ENCODE results near the gene CARS1. TPM values are rescaled to one million over a fixed set of nuclear protein-coding genes. Genes with fewer than 3 reads are reported as not detected.

The CARS1 gene
- total and polyA plus RNA-seq, 2 experiments from 2014 or later = 72.9 to 95.9 TPM

DNA sequence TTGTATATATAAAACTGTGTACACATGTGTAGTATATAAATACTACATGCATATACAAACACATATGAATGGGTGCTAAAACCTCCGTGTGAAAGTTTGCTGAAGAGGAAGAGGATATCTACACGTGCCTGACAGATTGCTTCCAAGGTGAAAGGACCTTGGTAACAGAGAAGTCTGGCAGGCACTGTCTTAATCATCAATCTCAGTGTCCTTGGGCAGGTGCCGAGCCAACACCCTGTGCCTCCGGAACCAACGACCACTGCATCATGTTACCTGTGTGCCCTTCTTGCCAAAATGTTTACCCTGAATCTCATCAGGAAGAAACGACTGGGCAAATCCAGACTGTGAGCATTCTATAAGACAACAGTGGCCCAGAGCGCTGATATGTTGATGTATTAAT lies 80.1 kb downstream of the CARS1 start:
- peaks cover 66% of the 10 kb centered on the region for H3K36me3 Mint-ChIP-seq (ENCODE audit: low read depth)
- no peak overlapping the region for H3K27ac Mint-ChIP-seq
- H3K4me1 ChIP-seq (ENCODE audit: insufficient read depth) = no peaks in the 10 kb centered on the region
- H3K4me3 Mint-ChIP-seq = no peak overlapping the region
- no peak for TF ChIP-seq JUNB (IDR thresholded peaks at IDR 0.05; ENCODE audit: unreplicated experiment)
- TF ChIP-seq, protein P1, sequence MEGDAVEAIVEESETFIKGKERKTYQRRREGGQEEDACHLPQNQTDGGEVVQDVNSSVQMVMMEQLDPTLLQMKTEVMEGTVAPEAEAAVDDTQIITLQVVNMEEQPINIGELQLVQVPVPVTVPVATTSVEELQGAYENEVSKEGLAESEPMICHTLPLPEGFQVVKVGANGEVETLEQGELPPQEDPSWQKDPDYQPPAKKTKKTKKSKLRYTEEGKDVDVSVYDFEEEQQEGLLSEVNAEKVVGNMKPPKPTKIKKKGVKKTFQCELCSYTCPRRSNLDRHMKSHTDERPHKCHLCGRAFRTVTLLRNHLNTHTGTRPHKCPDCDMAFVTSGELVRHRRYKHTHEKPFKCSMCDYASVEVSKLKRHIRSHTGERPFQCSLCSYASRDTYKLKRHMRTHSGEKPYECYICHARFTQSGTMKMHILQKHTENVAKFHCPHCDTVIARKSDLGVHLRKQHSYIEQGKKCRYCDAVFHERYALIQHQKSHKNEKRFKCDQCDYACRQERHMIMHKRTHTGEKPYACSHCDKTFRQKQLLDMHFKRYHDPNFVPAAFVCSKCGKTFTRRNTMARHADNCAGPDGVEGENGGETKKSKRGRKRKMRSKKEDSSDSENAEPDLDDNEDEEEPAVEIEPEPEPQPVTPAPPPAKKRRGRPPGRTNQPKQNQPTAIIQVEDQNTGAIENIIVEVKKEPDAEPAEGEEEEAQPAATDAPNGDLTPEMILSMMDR (conservative IDR thresholded peaks at IDR 0.05; ENCODE audit: low read depth in 2 of 2) = no peak
- TF ChIP-seq ZNF331 (CRISPR knock-in tag; IDR thresholded peaks at IDR 0.05; ENCODE audit: low read depth) = no peak
- no peak for TF ChIP-seq CREB1 (CRISPR knock-in tag; IDR thresholded peaks at IDR 0.05; ENCODE audit: low read depth)
- TF ChIP-seq EZH2phosphoT487 (IDR thresholded peaks at IDR 0.05; ENCODE audit: unreplicated experiment) = no peak
- TF ChIP-seq EZH2 (IDR thresholded peaks at IDR 0.05; ENCODE audit: low read depth, unreplicated experiment) = no peak
- TF ChIP-seq, protein P2, sequence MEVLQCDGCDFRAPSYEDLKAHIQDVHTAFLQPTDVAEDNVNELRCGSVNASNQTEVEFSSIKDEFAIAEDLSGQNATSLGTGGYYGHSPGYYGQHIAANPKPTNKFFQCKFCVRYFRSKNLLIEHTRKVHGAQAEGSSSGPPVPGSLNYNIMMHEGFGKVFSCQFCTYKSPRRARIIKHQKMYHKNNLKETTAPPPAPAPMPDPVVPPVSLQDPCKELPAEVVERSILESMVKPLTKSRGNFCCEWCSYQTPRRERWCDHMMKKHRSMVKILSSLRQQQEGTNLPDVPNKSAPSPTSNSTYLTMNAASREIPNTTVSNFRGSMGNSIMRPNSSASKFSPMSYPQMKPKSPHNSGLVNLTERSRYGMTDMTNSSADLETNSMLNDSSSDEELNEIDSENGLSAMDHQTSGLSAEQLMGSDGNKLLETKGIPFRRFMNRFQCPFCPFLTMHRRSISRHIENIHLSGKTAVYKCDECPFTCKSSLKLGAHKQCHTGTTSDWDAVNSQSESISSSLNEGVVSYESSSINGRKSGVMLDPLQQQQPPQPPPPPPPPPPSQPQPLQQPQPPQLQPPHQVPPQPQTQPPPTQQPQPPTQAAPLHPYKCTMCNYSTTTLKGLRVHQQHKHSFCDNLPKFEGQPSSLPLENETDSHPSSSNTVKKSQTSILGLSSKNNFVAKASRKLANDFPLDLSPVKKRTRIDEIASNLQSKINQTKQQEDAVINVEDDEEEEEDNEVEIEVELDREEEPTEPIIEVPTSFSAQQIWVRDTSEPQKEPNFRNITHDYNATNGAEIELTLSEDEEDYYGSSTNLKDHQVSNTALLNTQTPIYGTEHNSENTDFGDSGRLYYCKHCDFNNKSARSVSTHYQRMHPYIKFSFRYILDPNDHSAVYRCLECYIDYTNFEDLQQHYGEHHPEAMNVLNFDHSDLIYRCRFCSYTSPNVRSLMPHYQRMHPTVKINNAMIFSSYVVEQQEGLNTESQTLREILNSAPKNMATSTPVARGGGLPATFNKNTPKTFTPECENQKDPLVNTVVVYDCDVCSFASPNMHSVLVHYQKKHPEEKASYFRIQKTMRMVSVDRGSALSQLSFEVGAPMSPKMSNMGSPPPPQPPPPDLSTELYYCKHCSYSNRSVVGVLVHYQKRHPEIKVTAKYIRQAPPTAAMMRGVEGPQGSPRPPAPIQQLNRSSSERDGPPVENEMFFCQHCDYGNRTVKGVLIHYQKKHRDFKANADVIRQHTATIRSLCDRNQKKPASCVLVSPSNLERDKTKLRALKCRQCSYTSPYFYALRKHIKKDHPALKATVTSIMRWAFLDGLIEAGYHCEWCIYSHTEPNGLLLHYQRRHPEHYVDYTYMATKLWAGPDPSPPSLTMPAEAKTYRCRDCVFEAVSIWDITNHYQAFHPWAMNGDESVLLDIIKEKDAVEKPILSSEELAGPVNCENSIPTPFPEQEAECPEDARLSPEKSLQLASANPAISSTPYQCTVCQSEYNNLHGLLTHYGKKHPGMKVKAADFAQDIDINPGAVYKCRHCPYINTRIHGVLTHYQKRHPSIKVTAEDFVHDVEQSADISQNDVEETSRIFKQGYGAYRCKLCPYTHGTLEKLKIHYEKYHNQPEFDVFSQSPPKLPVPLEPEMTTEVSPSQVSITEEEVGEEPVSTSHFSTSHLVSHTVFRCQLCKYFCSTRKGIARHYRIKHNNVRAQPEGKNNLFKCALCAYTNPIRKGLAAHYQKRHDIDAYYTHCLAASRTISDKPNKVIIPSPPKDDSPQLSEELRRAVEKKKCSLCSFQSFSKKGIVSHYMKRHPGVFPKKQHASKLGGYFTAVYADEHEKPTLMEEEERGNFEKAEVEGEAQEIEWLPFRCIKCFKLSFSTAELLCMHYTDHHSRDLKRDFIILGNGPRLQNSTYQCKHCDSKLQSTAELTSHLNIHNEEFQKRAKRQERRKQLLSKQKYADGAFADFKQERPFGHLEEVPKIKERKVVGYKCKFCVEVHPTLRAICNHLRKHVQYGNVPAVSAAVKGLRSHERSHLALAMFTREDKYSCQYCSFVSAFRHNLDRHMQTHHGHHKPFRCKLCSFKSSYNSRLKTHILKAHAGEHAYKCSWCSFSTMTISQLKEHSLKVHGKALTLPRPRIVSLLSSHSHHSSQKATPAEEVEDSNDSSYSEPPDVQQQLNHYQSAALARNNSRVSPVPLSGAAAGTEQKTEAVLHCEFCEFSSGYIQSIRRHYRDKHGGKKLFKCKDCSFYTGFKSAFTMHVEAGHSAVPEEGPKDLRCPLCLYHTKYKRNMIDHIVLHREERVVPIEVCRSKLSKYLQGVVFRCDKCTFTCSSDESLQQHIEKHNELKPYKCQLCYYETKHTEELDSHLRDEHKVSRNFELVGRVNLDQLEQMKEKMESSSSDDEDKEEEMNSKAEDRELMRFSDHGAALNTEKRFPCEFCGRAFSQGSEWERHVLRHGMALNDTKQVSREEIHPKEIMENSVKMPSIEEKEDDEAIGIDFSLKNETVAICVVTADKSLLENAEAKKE (CRISPR knock-in tag; IDR thresholded peaks at IDR 0.05) = no peak
- TF ChIP-seq POLR2AphosphoS5 (IDR thresholded peaks at IDR 0.05; ENCODE audit: low read depth) = no peak
- TF ChIP-seq, protein P3, sequence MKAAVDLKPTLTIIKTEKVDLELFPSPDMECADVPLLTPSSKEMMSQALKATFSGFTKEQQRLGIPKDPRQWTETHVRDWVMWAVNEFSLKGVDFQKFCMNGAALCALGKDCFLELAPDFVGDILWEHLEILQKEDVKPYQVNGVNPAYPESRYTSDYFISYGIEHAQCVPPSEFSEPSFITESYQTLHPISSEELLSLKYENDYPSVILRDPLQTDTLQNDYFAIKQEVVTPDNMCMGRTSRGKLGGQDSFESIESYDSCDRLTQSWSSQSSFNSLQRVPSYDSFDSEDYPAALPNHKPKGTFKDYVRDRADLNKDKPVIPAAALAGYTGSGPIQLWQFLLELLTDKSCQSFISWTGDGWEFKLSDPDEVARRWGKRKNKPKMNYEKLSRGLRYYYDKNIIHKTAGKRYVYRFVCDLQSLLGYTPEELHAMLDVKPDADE (IDR thresholded peaks at IDR 0.05) = no peak
- TF ChIP-seq STAT1 (IDR thresholded peaks at IDR 0.05; ENCODE audit: unreplicated experiment) = no peak
- TF ChIP-seq, protein P4, sequence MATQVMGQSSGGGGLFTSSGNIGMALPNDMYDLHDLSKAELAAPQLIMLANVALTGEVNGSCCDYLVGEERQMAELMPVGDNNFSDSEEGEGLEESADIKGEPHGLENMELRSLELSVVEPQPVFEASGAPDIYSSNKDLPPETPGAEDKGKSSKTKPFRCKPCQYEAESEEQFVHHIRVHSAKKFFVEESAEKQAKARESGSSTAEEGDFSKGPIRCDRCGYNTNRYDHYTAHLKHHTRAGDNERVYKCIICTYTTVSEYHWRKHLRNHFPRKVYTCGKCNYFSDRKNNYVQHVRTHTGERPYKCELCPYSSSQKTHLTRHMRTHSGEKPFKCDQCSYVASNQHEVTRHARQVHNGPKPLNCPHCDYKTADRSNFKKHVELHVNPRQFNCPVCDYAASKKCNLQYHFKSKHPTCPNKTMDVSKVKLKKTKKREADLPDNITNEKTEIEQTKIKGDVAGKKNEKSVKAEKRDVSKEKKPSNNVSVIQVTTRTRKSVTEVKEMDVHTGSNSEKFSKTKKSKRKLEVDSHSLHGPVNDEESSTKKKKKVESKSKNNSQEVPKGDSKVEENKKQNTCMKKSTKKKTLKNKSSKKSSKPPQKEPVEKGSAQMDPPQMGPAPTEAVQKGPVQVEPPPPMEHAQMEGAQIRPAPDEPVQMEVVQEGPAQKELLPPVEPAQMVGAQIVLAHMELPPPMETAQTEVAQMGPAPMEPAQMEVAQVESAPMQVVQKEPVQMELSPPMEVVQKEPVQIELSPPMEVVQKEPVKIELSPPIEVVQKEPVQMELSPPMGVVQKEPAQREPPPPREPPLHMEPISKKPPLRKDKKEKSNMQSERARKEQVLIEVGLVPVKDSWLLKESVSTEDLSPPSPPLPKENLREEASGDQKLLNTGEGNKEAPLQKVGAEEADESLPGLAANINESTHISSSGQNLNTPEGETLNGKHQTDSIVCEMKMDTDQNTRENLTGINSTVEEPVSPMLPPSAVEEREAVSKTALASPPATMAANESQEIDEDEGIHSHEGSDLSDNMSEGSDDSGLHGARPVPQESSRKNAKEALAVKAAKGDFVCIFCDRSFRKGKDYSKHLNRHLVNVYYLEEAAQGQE (IDR thresholded peaks at IDR 0.05; ENCODE audit: unreplicated experiment) = no peak
- no peaks in the 10 kb centered on the region for H3K27me3 ChIP-seq (ENCODE audit: insufficient read depth)
- no peak for DNase-seq (ENCODE audit: low spot score)
- H3K9me3 Mint-ChIP-seq = no peaks in the 10 kb centered on the region
- H3K27me3 Mint-ChIP-seq (ENCODE audit: insufficient read depth, low read depth, poor library complexity) = peaks cover 2% of the 10 kb centered on the region
- H3K4me3 ChIP-seq = no peak overlapping the region
- H3K4me2 ChIP-seq = no peak overlapping the region
- H3K27ac ChIP-seq (ENCODE audit: low read depth) = no peak overlapping the region
- peaks cover 83% of the 10 kb centered on the region for H4K20me1 ChIP-seq (replicated peaks; ENCODE audit: insufficient read depth)
- H3K9me2 ChIP-seq (ENCODE audit: insufficient read depth) = no peaks in the 10 kb centered on the region
- 0 out of 3 replicates have a peak, but pooled peaks cover 2% of the 10 kb centered on the region for H3K4me1 Mint-ChIP-seq
- no peak overlapping the region for H2AFZ ChIP-seq
- 0 out of 2 replicates have a peak, but pooled peaks cover 10% of the 10 kb centered on the region for H3F3A ChIP-seq (replicated peaks; ENCODE audit: low read depth)
- peaks cover 98% of the 10 kb centered on the region for H3K79me2 ChIP-seq (replicated peaks; ENCODE audit: insufficient read depth)
- peaks cover 59% of the 10 kb centered on the region for H3K36me3 ChIP-seq (ENCODE audit: insufficient read depth)
- ATAC-seq = no peak

Data from GM23338 (cell line).